Hepatocyte (in vitro differentiated cells): ENCODE data around the gene DIDO1. TPM values are rescaled to one million over a fixed set of nuclear protein-coding genes. Genes with fewer than 3 reads are reported as not detected.

ENCODE experiments used
- DNase-seq: peaks from one replicate; pipeline ENCODE4 v3.0.0-alpha.2; 2016; ENCODE audit warnings: low spot score
- H2AFZ ChIP-seq: fragments of 200-600 bp; sonication (generic); 2 replicates; pipeline ENCODE4 v1.6.0; 2016; ENCODE audit warnings: antibody characterized with exemption, mild to moderate bottlenecking
- H3K27ac ChIP-seq: fragments of 200-600 bp; sonication (generic); 2 replicates; pipeline ENCODE4 v1.5.1; 2016; ENCODE audit warnings: mild to moderate bottlenecking
- H3K27me3 ChIP-seq: fragments of 200-600 bp; sonication (generic); 2 replicates; pipeline ENCODE4 v1.6.1; 2016
- H3K36me3 ChIP-seq: fragments of 200-600 bp; sonication (generic); replicated peaks from 2 replicates; pipeline ENCODE4 v1.5.1; 2016; ENCODE audit warnings: low read depth; ENCODE audit not compliant: insufficient read depth
- H3K4me1 ChIP-seq: fragments of 200-600 bp; sonication (generic); 2 replicates; pipeline ENCODE4 v1.5.1; 2016; ENCODE audit warnings: mild to moderate bottlenecking, moderate library complexity; ENCODE audit not compliant: insufficient read depth
- H3K4me2 ChIP-seq: fragments of 200-600 bp; sonication (generic); 2 replicates; pipeline ENCODE4 v1.6.0; 2016
- H3K4me3 ChIP-seq: fragments of 200-600 bp; sonication (generic); 2 replicates; pipeline ENCODE4 v1.5.1; 2016; ENCODE audit warnings: mild to moderate bottlenecking
- H3K79me2 ChIP-seq: fragments of 200-600 bp; sonication (generic); 2 replicates; pipeline ENCODE4 v1.6.0; 2017; ENCODE audit warnings: mild to moderate bottlenecking
- H3K9me2 ChIP-seq: fragments of 200-600 bp; sonication (generic); replicated peaks from 2 replicates; pipeline ENCODE4 v1.6.0; 2017; ENCODE audit warnings: mild to moderate bottlenecking; ENCODE audit not compliant: insufficient read depth
- H3K9me3 ChIP-seq: fragments of 200-600 bp; sonication (generic); 2 replicates; pipeline ENCODE4 v1.5.1; 2016; ENCODE audit warnings: low read depth, mild to moderate bottlenecking
- H4K20me1 ChIP-seq: fragments of 200-600 bp; sonication (generic); 2 replicates; pipeline ENCODE4 v1.6.0; 2016; ENCODE audit warnings: mild to moderate bottlenecking; ENCODE audit not compliant: insufficient read depth, poor library complexity, severe bottlenecking
- EZH2 ChIP-seq: fragments of 200-600 bp; sonication (generic); IDR thresholded peaks from 2 replicates; pipeline ENCODE4 v1.6.1; 2016; ENCODE audit warnings: antibody characterized with exemption, mild to moderate bottlenecking, borderline replicate concordance
- EZH2phosphoT487 ChIP-seq: fragments of 200-600 bp; sonication (generic); IDR thresholded peaks from one replicate; pipeline ENCODE4 v1.6.1; 2018; ENCODE audit warnings: antibody characterized with exemption, mild to moderate bottlenecking, low read depth, moderate library complexity; ENCODE audit not compliant: unreplicated experiment, severe bottlenecking
- WGBS: methylation state at CpG from one replicate; pipeline ENCODE4 v1.1.6; 2016; ENCODE audit warnings: low lambda C conversion rate; ENCODE audit errors: missing lambda C conversion rate; 5-methylcytosine and 5-hydroxymethylcytosine counted together
- polyA plus RNA-seq: library from polyadenylated mRNA; unstranded; fragments of >200 nt; fragmentation: Nextera tagmentation; extraction: Ambion mirVana; gene quantifications from 2 replicates; pipeline ENCODE4 v1.2.1, GENCODE V29; 2016
- total RNA-seq: library from RNA; depleted of rRNA; stranded (reverse); fragments of >200 nt; gene quantifications from 2 replicates; pipeline ENCODE4 v1.2.3, GENCODE V29; 2014
- TF ChIP-seq, protein P1 (sequence below): fragments of 200-600 bp; sonication (generic); IDR thresholded peaks from 2 replicates; pipeline ENCODE4 v1.5.1; 2016; ENCODE audit warnings: antibody characterized with exemption, mild to moderate bottlenecking; ENCODE audit not compliant: poor library complexity

Gene DIDO1
- total and polyA plus RNA-seq, 2 experiments from 2014 or later: 26.5 to 31.6 TPM

DNA sequence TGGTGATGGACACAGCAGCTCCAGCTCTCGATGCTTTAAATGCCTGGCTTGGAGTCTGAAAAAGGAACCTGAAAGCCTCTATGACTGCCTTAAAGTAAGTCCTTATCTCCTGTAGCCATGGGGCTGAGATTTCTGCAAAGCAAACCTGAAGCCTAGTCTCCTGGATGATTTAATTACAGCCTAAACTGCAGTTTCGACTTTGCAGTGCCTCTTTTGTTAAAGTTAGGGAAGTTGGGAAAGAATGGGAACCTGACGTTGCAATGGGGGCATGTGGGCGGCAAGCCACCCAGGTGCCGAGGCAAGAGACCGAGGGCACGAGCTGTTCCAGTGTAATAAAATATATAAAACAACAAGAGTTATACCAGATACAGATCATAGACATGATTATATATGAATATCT, 53.0 kb downstream of the DIDO1 start:
- H4K20me1 ChIP-seq: no peaks in the 10 kb centered on the region
- no peak for DNase-seq
- no peak overlapping the region for H2AFZ ChIP-seq
- H3K9me2 ChIP-seq: no peaks in the 10 kb centered on the region
- TF ChIP-seq EZH2phosphoT487 (no peak), EZH2 (no peak)
- TF ChIP-seq, protein P1, sequence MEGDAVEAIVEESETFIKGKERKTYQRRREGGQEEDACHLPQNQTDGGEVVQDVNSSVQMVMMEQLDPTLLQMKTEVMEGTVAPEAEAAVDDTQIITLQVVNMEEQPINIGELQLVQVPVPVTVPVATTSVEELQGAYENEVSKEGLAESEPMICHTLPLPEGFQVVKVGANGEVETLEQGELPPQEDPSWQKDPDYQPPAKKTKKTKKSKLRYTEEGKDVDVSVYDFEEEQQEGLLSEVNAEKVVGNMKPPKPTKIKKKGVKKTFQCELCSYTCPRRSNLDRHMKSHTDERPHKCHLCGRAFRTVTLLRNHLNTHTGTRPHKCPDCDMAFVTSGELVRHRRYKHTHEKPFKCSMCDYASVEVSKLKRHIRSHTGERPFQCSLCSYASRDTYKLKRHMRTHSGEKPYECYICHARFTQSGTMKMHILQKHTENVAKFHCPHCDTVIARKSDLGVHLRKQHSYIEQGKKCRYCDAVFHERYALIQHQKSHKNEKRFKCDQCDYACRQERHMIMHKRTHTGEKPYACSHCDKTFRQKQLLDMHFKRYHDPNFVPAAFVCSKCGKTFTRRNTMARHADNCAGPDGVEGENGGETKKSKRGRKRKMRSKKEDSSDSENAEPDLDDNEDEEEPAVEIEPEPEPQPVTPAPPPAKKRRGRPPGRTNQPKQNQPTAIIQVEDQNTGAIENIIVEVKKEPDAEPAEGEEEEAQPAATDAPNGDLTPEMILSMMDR: no peak
- no peaks in the 10 kb centered on the region for H3K27me3 ChIP-seq
- no peaks in the 10 kb centered on the region for H3K9me3 ChIP-seq
- no peaks in the 10 kb centered on the region for H3K4me1 ChIP-seq
- no peaks in the 10 kb centered on the region for H3K36me3 ChIP-seq
- 82% methylated on average over 7 of the region's 7 CpGs for WGBS
- H3K27ac ChIP-seq: peak overlapping the region; percentile 35
- H3K79me2 ChIP-seq: no peaks in the 10 kb centered on the region
- no peak overlapping the region for H3K4me3 ChIP-seq
- peak overlapping the region; percentile 47 for H3K4me2 ChIP-seq

DNA sequence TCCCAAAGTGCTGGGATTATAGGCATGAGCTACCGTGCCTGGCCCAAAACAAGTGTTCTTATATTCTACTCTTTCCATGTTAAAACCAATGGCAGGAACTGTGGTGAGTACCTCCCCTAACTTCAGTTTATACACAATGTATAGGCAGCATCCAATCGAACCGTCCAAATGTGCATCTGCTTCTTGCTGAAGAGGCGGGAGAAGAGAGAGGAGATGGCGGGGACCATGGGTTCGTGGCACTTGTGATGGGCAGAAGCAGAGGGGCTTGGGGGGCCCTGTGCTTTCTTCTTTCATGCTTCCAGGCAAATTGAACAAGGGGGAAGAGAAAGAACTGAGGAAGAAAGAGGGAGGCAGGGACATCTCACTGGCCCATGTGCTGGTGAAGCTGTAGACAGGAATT, 53.4 kb downstream of the DIDO1 start:
- no peak overlapping the region for H3K27ac ChIP-seq
- no peaks in the 10 kb centered on the region for H3K9me2 ChIP-seq
- H3K27me3 ChIP-seq: no peaks in the 10 kb centered on the region
- TF ChIP-seq EZH2phosphoT487: no peak
- TF ChIP-seq, protein P1: no peak
- WGBS: 93% methylated on average over 6 of the region's 6 CpGs
- DNase-seq: no peak
- H3K9me3 ChIP-seq: no peaks in the 10 kb centered on the region
- no peaks in the 10 kb centered on the region for H3K4me1 ChIP-seq
- H3K4me2 ChIP-seq: no peak overlapping the region
- no peaks in the 10 kb centered on the region for H3K36me3 ChIP-seq
- no peak overlapping the region for H3K4me3 ChIP-seq
- no peak overlapping the region for H2AFZ ChIP-seq
- no peaks in the 10 kb centered on the region for H3K79me2 ChIP-seq
- H4K20me1 ChIP-seq: no peaks in the 10 kb centered on the region

DNA sequence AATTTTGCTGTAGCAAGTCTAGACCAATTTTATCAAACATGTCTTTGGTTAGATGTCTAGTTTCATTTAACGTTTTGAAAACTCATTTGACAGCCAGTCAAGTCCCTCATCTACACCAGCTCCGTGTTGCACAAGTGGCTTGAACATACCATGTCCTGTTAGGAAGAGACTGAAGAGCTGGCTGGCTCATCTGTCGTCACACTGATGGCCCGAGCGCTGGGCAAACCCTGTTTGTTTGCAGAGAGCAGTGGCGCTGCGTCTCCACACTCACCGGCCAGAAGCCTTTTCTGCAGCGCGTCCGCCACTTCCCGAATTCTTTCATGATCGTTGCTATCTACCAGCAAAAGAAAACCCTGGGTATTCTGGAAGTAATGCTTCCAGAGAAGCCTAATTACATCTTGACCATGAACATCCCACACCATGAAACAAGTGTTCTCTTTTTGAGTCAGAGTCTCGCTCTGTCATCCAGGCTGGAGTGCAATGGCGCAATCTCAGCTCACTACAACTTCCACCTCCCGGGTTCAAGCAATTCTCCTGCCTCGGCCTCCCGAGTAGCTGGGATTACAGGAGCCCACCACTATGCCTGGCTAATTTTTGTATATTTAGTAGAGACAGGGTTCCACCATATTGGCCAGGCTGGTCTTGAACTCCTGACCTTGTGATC, 54.0 kb downstream of the DIDO1 start:
- Histone ChIP-seq H3K4me3 (no peak overlapping the region), H3K4me2 (no peak overlapping the region), H3K9me2 (no peaks in the 10 kb centered on the region), H2AFZ (no peak overlapping the region), H3K27me3 (no peaks in the 10 kb centered on the region), H3K79me2 (no peaks in the 10 kb centered on the region), H3K36me3 (no peaks in the 10 kb centered on the region), H3K4me1 (no peaks in the 10 kb centered on the region), H4K20me1 (no peaks in the 10 kb centered on the region), H3K27ac (no peak overlapping the region), H3K9me3 (no peaks in the 10 kb centered on the region)
- TF ChIP-seq EZH2: no peak
- no peak for TF ChIP-seq EZH2phosphoT487
- TF ChIP-seq, protein P1: no peak
- 85% methylated on average over 18 of the region's 18 CpGs for WGBS
- DNase-seq: no peak
